NCI-H1694 treated with DMSO at 0.1 percent for 48 hours (cell line): ENCODE measurements around the gene NUDT3.

ENCODE experiments used
- DNase-seq: peaks from one replicate; lab custom pipeline; 2025; lab: John Stamatoyannopoulos, UW

NUDT3 gene

GRCh38 chr6:34322732-34323131, 69.7 kb downstream of the NUDT3 start:
- DNase-seq, result no peak

GRCh38 chr6:34321821-34322220, 70.6 kb downstream of the NUDT3 start:
- no peak for DNase-seq

GRCh38 chr6:34319471-34319885, 73.0 kb downstream of the NUDT3 start:
- DNase-seq, result no peak

- no peak for DNase-seq
Measured at GRCh38 chr6:34318499-34319470, 73.7 kb downstream of the NUDT3 start.

GRCh38 chr6:34317882-34318498, 74.5 kb downstream of the NUDT3 start:
- DNase-seq, result no peak

GRCh38 chr6:34317172-34317477, 75.3 kb downstream of the NUDT3 start:
- DNase-seq, result no peak

- DNase-seq, result no peak
Measured at GRCh38 chr6:34316431-34317171, 75.9 kb downstream of the NUDT3 start.

- DNase-seq, result no peak
Measured at GRCh38 chr6:34315780-34316179, 76.7 kb downstream of the NUDT3 start.

- no peak for DNase-seq
Measured at GRCh38 chr6:34315256-34315655, 77.2 kb downstream of the NUDT3 start.

- no peak for DNase-seq
Measured at GRCh38 chr6:34312259-34312658, 80.2 kb downstream of the NUDT3 start.

- no peak for DNase-seq
Measured at GRCh38 chr6:34310817-34311216, 81.7 kb downstream of the NUDT3 start.

GRCh38 chr6:34308483-34308882, 84.0 kb downstream of the NUDT3 start:
- no peak for DNase-seq

- DNase-seq, result no peak
Measured at GRCh38 chr6:34305982-34306708, 86.3 kb downstream of the NUDT3 start.

GRCh38 chr6:34305497-34305896, 87.0 kb downstream of the NUDT3 start:
- no peak for DNase-seq

- DNase-seq, result no peak
Measured at GRCh38 chr6:34304164-34304563, 88.3 kb downstream of the NUDT3 start.

- no peak for DNase-seq
Measured at GRCh38 chr6:34302929-34303328, 89.5 kb downstream of the NUDT3 start.

GRCh38 chr6:34301408-34301807, 91.1 kb downstream of the NUDT3 start:
- no peak for DNase-seq

- no peak for DNase-seq
Measured at GRCh38 chr6:34300332-34300751, 92.1 kb downstream of the NUDT3 start.

GRCh38 chr6:34298941-34299340, 93.5 kb downstream of the NUDT3 start:
- no peak for DNase-seq

- DNase-seq, result no peak
Measured at GRCh38 chr6:34295721-34296120, 96.7 kb downstream of the NUDT3 start.

- DNase-seq, result no peak
Measured at GRCh38 chr6:34292954-34293353, 99.5 kb downstream of the NUDT3 start.

- no peak for DNase-seq
Measured at GRCh38 chr6:34289137-34289536, 103.3 kb downstream of the NUDT3 start.
